Measurements from ENCODE around the gene IDI1. TPM values are rescaled to one million over a fixed set of nuclear protein-coding genes. Genes with fewer than 3 reads are reported as not detected.

Gene IDI1
- polyA plus RNA-seq, 1 of the 3 experiments (the other 2 are of a cell fraction) = 15.9 TPM

GRCh38 chr10:1056326-1057105 is 7.6 kb upstream of the IDI1 start, which contains the start of gene WDR37 (continued):
- TF ChIP-seq, protein P1, sequence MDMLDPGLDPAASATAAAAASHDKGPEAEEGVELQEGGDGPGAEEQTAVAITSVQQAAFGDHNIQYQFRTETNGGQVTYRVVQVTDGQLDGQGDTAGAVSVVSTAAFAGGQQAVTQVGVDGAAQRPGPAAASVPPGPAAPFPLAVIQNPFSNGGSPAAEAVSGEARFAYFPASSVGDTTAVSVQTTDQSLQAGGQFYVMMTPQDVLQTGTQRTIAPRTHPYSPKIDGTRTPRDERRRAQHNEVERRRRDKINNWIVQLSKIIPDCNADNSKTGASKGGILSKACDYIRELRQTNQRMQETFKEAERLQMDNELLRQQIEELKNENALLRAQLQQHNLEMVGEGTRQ (IDR thresholded peaks at IDR 0.05; ENCODE audit: borderline replicate concordance, low read depth, low read length) = no peak
- TF ChIP-seq RCOR1 (IDR thresholded peaks at IDR 0.05; ENCODE audit: low read length) = no peak
- TF ChIP-seq, protein P2, sequence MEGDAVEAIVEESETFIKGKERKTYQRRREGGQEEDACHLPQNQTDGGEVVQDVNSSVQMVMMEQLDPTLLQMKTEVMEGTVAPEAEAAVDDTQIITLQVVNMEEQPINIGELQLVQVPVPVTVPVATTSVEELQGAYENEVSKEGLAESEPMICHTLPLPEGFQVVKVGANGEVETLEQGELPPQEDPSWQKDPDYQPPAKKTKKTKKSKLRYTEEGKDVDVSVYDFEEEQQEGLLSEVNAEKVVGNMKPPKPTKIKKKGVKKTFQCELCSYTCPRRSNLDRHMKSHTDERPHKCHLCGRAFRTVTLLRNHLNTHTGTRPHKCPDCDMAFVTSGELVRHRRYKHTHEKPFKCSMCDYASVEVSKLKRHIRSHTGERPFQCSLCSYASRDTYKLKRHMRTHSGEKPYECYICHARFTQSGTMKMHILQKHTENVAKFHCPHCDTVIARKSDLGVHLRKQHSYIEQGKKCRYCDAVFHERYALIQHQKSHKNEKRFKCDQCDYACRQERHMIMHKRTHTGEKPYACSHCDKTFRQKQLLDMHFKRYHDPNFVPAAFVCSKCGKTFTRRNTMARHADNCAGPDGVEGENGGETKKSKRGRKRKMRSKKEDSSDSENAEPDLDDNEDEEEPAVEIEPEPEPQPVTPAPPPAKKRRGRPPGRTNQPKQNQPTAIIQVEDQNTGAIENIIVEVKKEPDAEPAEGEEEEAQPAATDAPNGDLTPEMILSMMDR (IDR thresholded peaks at IDR 0.05) = no peak

DNA sequence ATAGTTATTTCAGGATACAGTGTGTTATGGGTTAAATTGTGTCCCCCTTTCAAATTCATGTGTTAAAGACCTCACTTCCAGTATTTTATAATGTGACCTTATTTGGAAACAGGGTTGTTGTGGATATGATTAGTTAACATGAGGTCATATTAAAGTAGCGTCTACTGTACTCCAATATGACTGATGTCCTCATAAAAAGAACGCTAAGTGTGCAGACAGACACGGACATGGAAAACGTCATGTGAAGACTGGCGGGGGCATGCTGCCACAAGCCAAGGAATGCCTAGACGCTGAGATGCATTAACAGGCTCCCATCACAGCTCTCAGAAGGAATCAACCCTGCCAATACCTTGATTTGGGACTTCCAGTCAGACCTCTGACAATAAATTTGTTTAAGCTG is 5.8 kb upstream of the IDI1 start:
- no peak for DNase-seq
- Histone ChIP-seq H3K36me3 (replicated peaks in 1 of 2; ENCODE audit: control insufficient read depth in 1 of 2, insufficient read depth in 2 of 2, low read length in 1 of 2) (peaks cover 27 to 34% of the 10 kb centered on the region in 2 experiments), H4K20me1 (ENCODE audit: insufficient read depth) (peaks cover 19% of the 10 kb centered on the region), H3K79me2 (ENCODE audit: insufficient read depth) (peaks cover 98% of the 10 kb centered on the region), H3K4me1 (ENCODE audit: control insufficient read depth in 1 of 2, insufficient read depth in 2 of 2, low read depth in 1 of 2, low read length in 1 of 2) (peaks cover 19 to 22% of the 10 kb centered on the region in 2 experiments; a peak in 3 of 4 replicates), H3K27me3 (ENCODE audit: insufficient read depth) (no peaks in the 10 kb centered on the region), H3K27ac (ENCODE audit: low read depth in 2 of 2, low read length in 1 of 2) (no peak overlapping the region), H3K4me3 (ENCODE audit: low read depth in 2 of 2, low read length in 1 of 2) (peak overlapping the region; percentile 84 to 96), H3K9ac (peak overlapping the region; percentile 98; the same call in 1 of the 2 replicates), H2AFZ (ENCODE audit: low read depth) (no peak overlapping the region), H3K4me2 (peak overlapping the region; percentile 89), H3K9me3 (no peaks in the 10 kb centered on the region), H3F3A (replicated peaks; ENCODE audit: insufficient read depth) (peaks cover 17% of the 10 kb centered on the region), H3K9me2 (no peaks in the 10 kb centered on the region)
- no peak for TF ChIP-seq NRF1 (IDR thresholded peaks at IDR 0.05; ENCODE audit: low read depth, low read length)
- no peak for TF ChIP-seq TEAD4 (IDR thresholded peaks at IDR 0.05; ENCODE audit: borderline replicate concordance, insufficient read depth)
- no peak for TF ChIP-seq TAF1 (IDR thresholded peaks at IDR 0.05; ENCODE audit: borderline replicate concordance, low read depth, low read length)
- TF ChIP-seq FOXM1 (IDR thresholded peaks at IDR 0.05; ENCODE audit: low read depth) = no peak
- TF ChIP-seq RFX5 (IDR thresholded peaks at IDR 0.05; ENCODE audit: low read length) = no peak
- no peak for TF ChIP-seq ELF1 (IDR thresholded peaks at IDR 0.05)
- TF ChIP-seq IRF3 (IDR thresholded peaks at IDR 0.05; ENCODE audit: low read depth, low read length) = no peak
- TF ChIP-seq SIN3A (IDR thresholded peaks at IDR 0.05; ENCODE audit: borderline replicate concordance, low read depth, low read length) = no peak
- TF ChIP-seq POLR2AphosphoS5 (IDR thresholded peaks at IDR 0.05; ENCODE audit: low read depth, low read length) = no peak
- no peak for TF ChIP-seq EZH2phosphoT487 (IDR thresholded peaks at IDR 0.05; ENCODE audit: borderline replicate concordance, low read depth)
- TF ChIP-seq, protein P1 (IDR thresholded peaks at IDR 0.05; ENCODE audit: borderline replicate concordance, low read depth, low read length) = no peak
- no peak for TF ChIP-seq RAD21 (IDR thresholded peaks at IDR 0.05; ENCODE audit: low read length)
- TF ChIP-seq CHD2 (IDR thresholded peaks at IDR 0.05; ENCODE audit: low read length, partially characterized antibody) = no peak
- TF ChIP-seq, protein P3, sequence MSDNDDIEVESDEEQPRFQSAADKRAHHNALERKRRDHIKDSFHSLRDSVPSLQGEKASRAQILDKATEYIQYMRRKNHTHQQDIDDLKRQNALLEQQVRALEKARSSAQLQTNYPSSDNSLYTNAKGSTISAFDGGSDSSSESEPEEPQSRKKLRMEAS (IDR thresholded peaks at IDR 0.05; ENCODE audit: low read depth) = no peak
- no peak for TF ChIP-seq FOSL2 (IDR thresholded peaks at IDR 0.05; ENCODE audit: borderline replicate concordance, low read depth)
- TF ChIP-seq USF1 (IDR thresholded peaks at IDR 0.05; ENCODE audit: borderline replicate concordance, low read depth) = no peak
- no peak for TF ChIP-seq NFIC (IDR thresholded peaks at IDR 0.05; ENCODE audit: borderline replicate concordance)
- TF ChIP-seq JUND (IDR thresholded peaks at IDR 0.05) = no peak
- 73% methylated on average over 6 of the region's 6 CpGs for WGBS (ENCODE audit: low lambda C conversion rate)
- CTCF ChIA-PET = interaction anchor here (1.0 kb wide), 1 partner anchor 123 kb away, joined by 3 read pairs; the partner anchor contains the start of gene LARP4B
- POLR2A ChIA-PET = no interaction called here
